Small intestine (tissue), 16 donors: Measurements from ENCODE around the gene RAP2A. TPM values are rescaled to one million over a fixed set of nuclear protein-coding genes. Genes with fewer than 3 reads are reported as not detected.

Experiments used
- DNase-seq, 2 donors: peaks; one replicate each; pipeline versions ENCODE4 v3.0.0 to v3.0.0-alpha.2; 2013
- FAIRE-seq: peaks from 2 replicates; lab custom pipeline; 2012; peaks lifted over from hg19 to GRCh38; lab: Jason Lieb, UNC
- H3K27ac ChIP-seq, 3 donors: one replicate each; pipeline ENCODE4 v1.5.1; 2013; ENCODE audit warnings: low read length in 2 of 3, mild to moderate bottlenecking in 2 of 3, control low read depth in 1 of 3, inconsistent platforms in 1 of 3, low read depth in 1 of 3, moderate library complexity in 1 of 3
- H3K27me3 ChIP-seq, 3 donors: one replicate each; pipeline ENCODE4 v1.6.1; 2013; ENCODE audit warnings: low read length in 3 of 3, inconsistent platforms in 1 of 3; ENCODE audit not compliant: control insufficient read depth in 3 of 3, insufficient read depth in 3 of 3
- H3K36me3 ChIP-seq, 3 donors: one replicate each; pipeline ENCODE4 v1.6.1; 2013; ENCODE audit warnings: low read length in 3 of 3, inconsistent platforms in 1 of 3, low read depth in 1 of 3, mild to moderate bottlenecking in 1 of 3, moderate library complexity in 1 of 3; ENCODE audit not compliant: control insufficient read depth in 3 of 3, insufficient read depth in 2 of 3
- H3K4me1 ChIP-seq, 3 donors: one replicate each; pipeline ENCODE4 v1.6.1; 2013; ENCODE audit warnings: low read length in 2 of 3, inconsistent platforms in 1 of 3, low read depth in 1 of 3, mild to moderate bottlenecking in 1 of 3, moderate library complexity in 1 of 3; ENCODE audit not compliant: control insufficient read depth in 3 of 3, insufficient read depth in 2 of 3
- H3K4me3 ChIP-seq, 3 donors: one replicate each; pipeline ENCODE4 v1.5.1; 2013; ENCODE audit warnings: low read length in 3 of 3, control low read depth in 1 of 3, inconsistent platforms in 1 of 3, low read depth in 1 of 3, mild to moderate bottlenecking in 1 of 3, moderate library complexity in 1 of 3
- H3K9me3 ChIP-seq, 2 donors: one replicate each; pipeline ENCODE4 v1.6.1; 2013; ENCODE audit warnings: low read depth in 1 of 2, low read length in 1 of 2; ENCODE audit not compliant: control insufficient read depth in 2 of 2, insufficient read depth in 1 of 2
- WGBS, 3 donors: extraction: QIAGEN DNeasy Blood & Tissue Kit; methylation state at CpG; one replicate each; pipeline ENCODE4 v1.1.7; 2013; 5-methylcytosine and 5-hydroxymethylcytosine counted together
- long read RNA-seq, 10 donors: transcript quantifications; one replicate each; lab custom pipeline, GENCODE V29; 2026
- polyA plus RNA-seq, 4 donors: library from polyadenylated mRNA; stranded (reverse) in 3 of 4; unstranded in 1 of 4; fragments of 200-250 nt in 3 of 4; fragments of 120-200 nt in 1 of 4; gene quantifications; one replicate each; pipeline versions ENCODE4 v1.2.1 to v1.2.3, GENCODE V29; 2013
- donor health status: healthy with polysubstance abuse.
- donor health status: control.
- donor health status: control.
- donor health status: Bipolar disorder and iron deficiency.
- donor health status: healthy.

The RAP2A gene
- polyA plus RNA-seq: 10 to 100 TPM in 1 of 4 donors, 1 to 10 TPM in 3; 6.2 to 20.9 (median 8.5) TPM
- long read RNA-seq, donor 1: 0 reads
- long read RNA-seq, donor 2, full-length matches to known transcripts: 5 of 5 reads
- long read RNA-seq, donor 2, partial matches to known transcripts: 0 of 5 reads
- long read RNA-seq, donor 2, other reads (novel, unspliced or antisense): 0 of 5 reads
- long read RNA-seq, donor 3, full-length matches to known transcripts: 4 of 12 reads
- long read RNA-seq, donor 3, partial matches to known transcripts: 8 of 12 reads
- long read RNA-seq, donor 3, other reads (novel, unspliced or antisense): 0 of 12 reads
- long read RNA-seq, donor 4, full-length matches to known transcripts: 1 of 1 reads
- long read RNA-seq, donor 4, partial matches to known transcripts: 0 of 1 reads
- long read RNA-seq, donor 4, other reads (novel, unspliced or antisense): 0 of 1 reads
- long read RNA-seq, donor 5: 0 reads
- long read RNA-seq, donor 6, full-length matches to known transcripts: 2 of 2 reads
- long read RNA-seq, donor 6, partial matches to known transcripts: 0 of 2 reads
- long read RNA-seq, donor 6, other reads (novel, unspliced or antisense): 0 of 2 reads
- long read RNA-seq, donor 7: 0 reads
- long read RNA-seq, donor 8, full-length matches to known transcripts: 1 of 1 reads
- long read RNA-seq, donor 8, partial matches to known transcripts: 0 of 1 reads
- long read RNA-seq, donor 8, other reads (novel, unspliced or antisense): 0 of 1 reads
- long read RNA-seq, donor 9, full-length matches to known transcripts: 4 of 4 reads
- long read RNA-seq, donor 9, partial matches to known transcripts: 0 of 4 reads
- long read RNA-seq, donor 9, other reads (novel, unspliced or antisense): 0 of 4 reads
- long read RNA-seq, donor 10, full-length matches to known transcripts: 13 of 13 reads
- long read RNA-seq, donor 10, partial matches to known transcripts: 0 of 13 reads
- long read RNA-seq, donor 10, other reads (novel, unspliced or antisense): 0 of 13 reads

GRCh38 chr13:97433727-97434396, at the start of gene RAP2A:
Gene RAP2A, plus strand, starts transcription at chr13:97434169. Its CDS starts 302 bp downstream, at chr13:97434471.
- no peaks in the 10 kb centered on the region for H3K36me3 ChIP-seq
- H3K9me3 ChIP-seq: no peaks in the 10 kb centered on the region
- DNase-seq (peak; percentile 89 to 93), FAIRE-seq (no peak)
- no peaks in the 10 kb centered on the region for H3K27me3 ChIP-seq
- WGBS, 3 donors: 0% methylated on average over 39 to 94 of the region's 94 CpGs
- H3K4me1 ChIP-seq: peaks cover 0 to 23% (median 2%) of the 10 kb centered on the region in 3 donors
- peak within 1 kb of the TSS; percentile 96 to 100 (median 100) for H3K27ac ChIP-seq
- H3K4me3 ChIP-seq: peak within 1 kb of the TSS; percentile 53 to 87 (median 83)

GRCh38 chr13:97384371-97384770, 49.6 kb upstream of the RAP2A start:
- no peaks in the 10 kb centered on the region for H3K9me3 ChIP-seq
- no peak overlapping the region for H3K27ac ChIP-seq
- H3K4me1 ChIP-seq: no peaks in the 10 kb centered on the region
- H3K36me3 ChIP-seq: peaks cover 3 to 20% (median 8%) of the 10 kb centered on the region in 3 donors
- no peak for DNase-seq
- FAIRE-seq: no peak
- 77 to 100% (median 83%) methylated on average over 2 of the region's 2 CpGs for WGBS, 3 donors
- H3K4me3 ChIP-seq: no peak overlapping the region
- H3K27me3 ChIP-seq: no peaks in the 10 kb centered on the region

GRCh38 chr13:97385146-97385545, 48.8 kb upstream of the RAP2A start:
- Histone ChIP-seq H3K27ac (no peak overlapping the region), H3K4me1 (no peaks in the 10 kb centered on the region), H3K4me3 (no peak overlapping the region), H3K27me3 (no peaks in the 10 kb centered on the region), H3K9me3 (no peaks in the 10 kb centered on the region), H3K36me3 (peaks cover 3 to 20% (median 8%) of the 10 kb centered on the region in 3 donors)
- FAIRE-seq: no peak
- DNase-seq: no peak

- Histone ChIP-seq H3K27me3 (no peaks in the 10 kb centered on the region), H3K36me3 (peaks cover 3 to 20% (median 5%) of the 10 kb centered on the region in 3 donors), H3K4me3 (no peak overlapping the region), H3K9me3 (no peaks in the 10 kb centered on the region), H3K27ac (peak overlapping the region in 1 of 3 donors; percentile 14), H3K4me1 (no peaks in the 10 kb centered on the region)
- no peak for FAIRE-seq
- no peak for DNase-seq
- WGBS, 3 donors: 96 to 100% (median 98%) methylated on average over 3 of the region's 3 CpGs
Measured at GRCh38 chr13:97385854-97386253, 48.1 kb upstream of the RAP2A start.

- H3K27me3 ChIP-seq: no peaks in the 10 kb centered on the region
- peaks cover 3 to 20% (median 4%) of the 10 kb centered on the region in 3 donors for H3K36me3 ChIP-seq
- WGBS, 3 donors: 66 to 85% (median 71%) methylated on average over 4 of the region's 4 CpGs
- H3K4me3 ChIP-seq: no peak overlapping the region
- DNase-seq: no peak
- no peak for FAIRE-seq
- peak overlapping the region in 1 of 3 donors; percentile 9 for H3K27ac ChIP-seq
- no peaks in the 10 kb centered on the region for H3K9me3 ChIP-seq
- no peaks in the 10 kb centered on the region for H3K4me1 ChIP-seq
Measured at GRCh38 chr13:97386801-97387484, 47.0 kb upstream of the RAP2A start.

GRCh38 chr13:97387485-97387839, 46.5 kb upstream of the RAP2A start:
- Histone ChIP-seq H3K27me3 (no peaks in the 10 kb centered on the region), H3K9me3 (no peaks in the 10 kb centered on the region), H3K4me1 (no peaks in the 10 kb centered on the region), H3K36me3 (peaks cover 3 to 16% (median 4%) of the 10 kb centered on the region in 3 donors), H3K27ac (peak overlapping the region in 1 of 3 donors; percentile 58), H3K4me3 (no peak overlapping the region)
- FAIRE-seq (no peak), DNase-seq (no peak)
- WGBS, 3 donors: 89 to 98% (median 94%) methylated on average over 5 of the region's 5 CpGs

- H3K9me3 ChIP-seq: no peaks in the 10 kb centered on the region
- peak overlapping the region in 1 of 3 donors; percentile 58 for H3K27ac ChIP-seq
- H3K36me3 ChIP-seq: peaks cover 2 to 15% (median 3%) of the 10 kb centered on the region in 3 donors
- no peaks in the 10 kb centered on the region for H3K27me3 ChIP-seq
- WGBS, 3 donors: 88 to 100% (median 91%) methylated on average over 1 of the region's 1 CpG
- no peak for FAIRE-seq
- no peaks in the 10 kb centered on the region for H3K4me1 ChIP-seq
- DNase-seq: no peak
- no peak overlapping the region for H3K4me3 ChIP-seq
Measured at GRCh38 chr13:97387890-97388289, 46.1 kb upstream of the RAP2A start.
